Immature natural killer cell (primary cell): ENCODE data around the gene ATP2B3. TPM values are rescaled to one million over a fixed set of nuclear protein-coding genes. Genes with fewer than 3 reads are reported as not detected.

Source experiments
- DNase-seq, 3 donors: peaks; one replicate each; pipeline ENCODE4 v3.0.0; 2022; ENCODE audit warnings: mixed read lengths in 1 of 3
- H3K27ac Mint-ChIP-seq, 6 donors: one replicate each; pipeline ENCODE4 v1.8.0; 2020; ENCODE audit warnings: mixed read lengths in 6 of 6, mild to moderate bottlenecking in 5 of 6, inconsistent platforms in 4 of 6, moderate library complexity in 3 of 6
- H3K27me3 Mint-ChIP-seq, 3 donors: one replicate each; pipeline ENCODE4 v1.8.0; 2020 to 2021; ENCODE audit warnings: low read depth in 3 of 3, mild to moderate bottlenecking in 3 of 3, mixed read lengths in 3 of 3, moderate library complexity in 3 of 3, inconsistent platforms in 1 of 3
- H3K36me3 Mint-ChIP-seq, 3 donors: one replicate each; pipeline ENCODE4 v1.8.0; 2020; ENCODE audit warnings: mixed read lengths in 3 of 3, inconsistent platforms in 2 of 3, mild to moderate bottlenecking in 2 of 3
- H3K4me1 Mint-ChIP-seq, 2 donors: one replicate each; pipeline ENCODE4 v1.8.0; 2020; ENCODE audit warnings: inconsistent platforms in 2 of 2, mild to moderate bottlenecking in 2 of 2, mixed read lengths in 2 of 2, moderate library complexity in 1 of 2
- H3K4me3 Mint-ChIP-seq, 5 donors: one replicate each; pipeline ENCODE4 v1.8.0; 2020; ENCODE audit warnings: mild to moderate bottlenecking in 5 of 5, mixed read lengths in 5 of 5, inconsistent platforms in 3 of 5, moderate library complexity in 3 of 5
- H3K9me3 Mint-ChIP-seq, 6 donors: one replicate each; pipeline ENCODE4 v1.8.0; 2020; ENCODE audit warnings: mild to moderate bottlenecking in 6 of 6, mixed read lengths in 6 of 6, inconsistent platforms in 4 of 6, moderate library complexity in 3 of 6
- polyA plus RNA-seq, 3 donors: library from polyadenylated mRNA; unstranded; fragments of 300-500 nt; fragmentation: Illumina TruSeq; gene quantifications; one replicate each; pipeline ENCODE4 v1.2.3, GENCODE V29; 2021

The ATP2B3 gene
- not detected for polyA plus RNA-seq

DNA sequence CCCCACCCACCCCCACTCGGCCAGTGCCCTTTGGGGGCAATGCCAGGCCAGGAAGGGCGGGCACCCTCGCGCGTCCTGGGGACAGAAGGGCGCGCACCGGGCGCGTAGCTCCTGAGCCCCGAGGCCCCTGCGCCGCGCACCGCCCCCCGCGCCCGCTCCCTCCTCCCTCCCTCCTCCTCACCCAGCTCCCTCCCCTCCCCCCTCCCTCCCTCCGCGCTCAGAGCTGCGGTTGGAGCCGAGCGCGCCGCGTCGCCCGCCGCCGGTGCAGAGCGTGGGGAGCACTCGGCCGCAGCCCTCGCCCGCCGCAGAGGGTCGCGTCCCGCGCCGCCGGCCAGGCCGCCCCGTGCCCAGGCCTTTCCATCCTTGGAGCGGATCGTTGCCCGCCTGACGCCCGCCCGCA lies at the start of gene ATP2B3:
ATP2B3 (plus strand) TSS at position 220 of the 400 bp plus-strand sequence. CDS start 18,606 bp downstream, outside the sequence.
- no peak for DNase-seq
- H3K4me1 Mint-ChIP-seq: no peaks in the 10 kb centered on the region
- no peaks in the 10 kb centered on the region for H3K36me3 Mint-ChIP-seq
- H3K4me3 Mint-ChIP-seq: no peak within 1 kb of the TSS
- peaks cover 2 to 8% (median 6%) of the 10 kb centered on the region in 3 donors for H3K27me3 Mint-ChIP-seq
- H3K9me3 Mint-ChIP-seq: no peaks in the 10 kb centered on the region
- no peak within 1 kb of the TSS for H3K27ac Mint-ChIP-seq

DNA sequence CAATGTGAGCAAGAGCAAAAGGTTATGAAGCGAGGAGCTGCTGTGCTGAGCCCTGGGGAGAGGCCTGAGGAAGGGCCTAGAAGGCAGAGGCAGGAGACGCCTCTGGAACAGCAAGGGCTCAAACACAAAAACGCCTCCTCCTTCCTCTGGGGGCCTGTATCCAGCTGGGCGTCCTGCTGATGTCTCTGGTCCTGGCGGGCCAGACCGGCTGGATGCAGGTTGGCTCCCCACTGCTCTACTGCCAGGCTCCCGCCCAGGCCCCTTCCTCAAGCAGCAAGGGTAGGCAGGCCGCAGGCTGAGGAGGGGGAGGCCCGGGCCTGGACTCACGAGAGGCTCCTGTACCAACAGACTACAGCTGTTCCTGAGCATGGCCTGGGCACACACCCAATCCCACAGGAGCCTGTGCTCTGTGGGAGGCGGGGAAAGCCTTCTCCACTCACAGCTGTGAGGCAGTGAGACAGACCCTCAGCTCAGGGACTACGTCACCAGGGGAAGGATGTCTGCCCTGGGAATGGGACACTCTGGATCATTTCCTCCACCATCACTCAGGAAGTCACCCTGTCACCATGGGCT lies 49.3 kb upstream of the ATP2B3 start:
- Mint-ChIP-seq H3K4me1 (peaks cover 6 to 16% of the 10 kb centered on the region in 2 donors), H3K4me3 (peak overlapping the region in 1 of 5 donors; percentile 39), H3K27ac (no peak overlapping the region), H3K27me3 (peaks cover 0 to 4% (median 1%) of the 10 kb centered on the region in 3 donors), H3K36me3 (no peaks in the 10 kb centered on the region), H3K9me3 (no peaks in the 10 kb centered on the region)
- no peak for DNase-seq

DNA sequence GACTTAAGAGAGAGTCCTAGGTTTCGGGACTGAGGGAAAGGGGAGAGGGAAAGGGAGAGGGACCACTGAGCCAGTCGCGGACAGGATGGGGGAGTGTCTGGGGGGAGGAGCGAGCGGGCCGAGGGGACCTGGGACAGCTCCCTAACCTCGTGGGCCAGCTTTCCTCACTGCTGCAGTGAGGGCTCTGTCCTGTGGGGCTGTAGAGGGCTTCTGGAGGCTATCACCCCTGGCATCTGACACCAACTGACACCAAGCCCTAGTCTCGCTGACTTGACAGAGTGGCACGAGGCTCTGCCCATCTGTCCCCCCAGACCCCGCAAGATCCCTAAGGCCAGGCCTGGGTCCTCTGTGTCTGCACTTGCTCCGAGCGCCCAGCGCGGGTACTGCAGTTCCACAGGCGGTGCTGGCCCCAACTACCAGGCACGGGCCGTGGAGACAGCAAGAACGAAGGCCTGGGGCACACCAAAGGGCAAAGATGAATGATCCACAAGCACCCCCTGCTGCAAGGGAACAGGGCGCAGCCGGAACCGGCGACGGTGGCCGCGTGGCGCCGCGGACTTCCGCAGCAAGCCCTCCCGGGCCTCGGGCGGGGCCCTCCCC lies 47.5 kb upstream of the ATP2B3 start:
- peak overlapping the region in 5 of 6 donors; percentile 26 to 79 (median 68) for H3K27ac Mint-ChIP-seq

DNA sequence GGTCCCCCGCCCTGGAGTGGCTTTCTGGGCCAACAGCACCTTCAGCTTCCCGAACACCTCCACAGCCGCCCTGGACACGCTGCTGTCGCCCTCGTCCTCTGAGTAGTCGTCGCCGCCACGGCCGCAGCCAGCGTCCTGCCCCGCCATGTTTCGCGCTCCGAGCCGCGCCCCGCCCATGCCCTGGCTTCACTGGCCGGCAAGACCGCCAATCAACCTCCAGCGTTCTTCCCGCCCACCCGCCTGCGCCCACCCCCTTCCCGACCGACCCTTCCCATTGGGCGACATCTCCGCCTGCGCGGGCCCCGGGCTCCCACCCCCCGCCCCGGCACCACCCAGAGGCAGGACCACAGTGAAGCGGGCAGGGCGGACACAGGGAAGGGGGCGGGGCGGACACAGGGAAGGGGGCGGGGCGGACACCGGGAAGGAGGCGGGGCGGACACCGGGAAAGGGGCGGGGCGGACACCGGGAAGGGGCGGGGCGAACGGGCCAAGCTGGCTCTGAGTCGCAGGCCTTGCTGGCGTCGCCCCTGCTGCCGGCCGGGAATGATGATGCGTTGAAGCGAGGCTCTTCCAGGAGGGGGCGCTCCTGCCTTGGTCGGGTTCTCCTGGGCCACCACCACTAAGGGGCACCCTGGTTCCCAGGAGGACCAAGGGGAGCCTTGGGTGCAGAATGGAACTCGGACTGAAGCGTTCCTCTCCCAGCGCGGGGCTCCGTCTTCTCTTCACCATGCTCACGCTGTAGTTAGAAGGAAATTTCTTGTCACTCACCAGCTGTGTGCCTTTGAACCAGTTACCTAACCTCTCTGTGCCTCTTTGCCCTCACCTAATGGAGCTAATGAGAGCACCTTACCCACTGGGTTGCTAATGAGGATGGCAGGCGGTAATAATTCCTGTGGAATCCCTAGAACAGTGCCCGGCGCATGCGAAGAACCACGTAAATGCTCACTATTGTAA lies 46.8 kb upstream of the ATP2B3 start, which contains the start of gene HAUS7:
HAUS7 (minus strand) TSS at position 166 of the 953 bp plus-strand sequence; CDS start at position 147, 19 bp downstream.
- peak within 1 kb of the TSS in 5 of 6 donors; percentile 53 to 83 (median 68) for H3K27ac Mint-ChIP-seq
- DNase-seq: peak; percentile 81 to 88 (median 87)

More for the DNA sequence above, 47.5 kb upstream of the ATP2B3 start:
- DNase-seq: no peak
- Mint-ChIP-seq H3K4me3 (peak overlapping the region; percentile 78 to 86 (median 81)), H3K36me3 (no peaks in the 10 kb centered on the region), H3K27me3 (peaks cover 0 to 4% (median 1%) of the 10 kb centered on the region in 3 donors), H3K4me1 (peaks cover 6 to 23% of the 10 kb centered on the region in 2 donors), H3K9me3 (no peaks in the 10 kb centered on the region)

DNA sequence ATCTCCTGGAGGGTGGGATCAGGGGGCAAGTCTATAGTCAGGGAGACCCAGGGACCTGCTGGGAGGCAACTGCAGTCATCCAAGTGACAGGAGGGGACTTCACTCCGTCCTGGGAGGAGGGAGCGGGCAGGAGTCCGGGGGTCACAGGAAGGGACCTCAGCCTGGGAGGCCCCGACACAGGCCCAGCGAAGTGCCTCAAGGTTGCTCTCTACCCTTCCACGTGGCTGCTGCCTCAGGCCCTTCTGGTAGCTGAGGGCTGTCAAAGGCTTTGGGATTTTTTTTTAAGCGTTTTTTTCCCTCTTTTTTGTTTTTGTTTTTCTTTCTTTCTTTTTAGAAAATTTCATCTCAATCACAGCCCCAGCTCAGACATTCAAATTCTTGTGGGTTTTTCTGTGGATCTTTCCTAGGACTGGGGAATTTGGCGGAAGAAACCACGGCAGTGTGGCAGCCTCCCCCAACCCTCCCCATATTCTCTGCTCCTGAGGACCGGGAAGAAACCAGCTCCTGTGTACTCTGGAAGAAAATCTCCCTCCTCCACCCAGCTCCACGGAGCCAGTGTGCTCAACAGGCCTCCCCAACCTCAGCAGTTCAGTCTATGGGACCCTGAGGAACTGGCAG lies 45.7 kb upstream of the ATP2B3 start:
- H3K4me3 Mint-ChIP-seq: no peak overlapping the region

More for the DNA sequence above, 46.8 kb upstream of the ATP2B3 start, which contains the start of gene HAUS7:
- H3K4me1 Mint-ChIP-seq: peaks cover 6 to 23% of the 10 kb centered on the region in 2 donors
- H3K27me3 Mint-ChIP-seq: peaks cover 0 to 4% (median 1%) of the 10 kb centered on the region in 3 donors
- H3K9me3 Mint-ChIP-seq: no peaks in the 10 kb centered on the region
- no peaks in the 10 kb centered on the region for H3K36me3 Mint-ChIP-seq
- peak within 1 kb of the TSS; percentile 78 to 86 (median 81) for H3K4me3 Mint-ChIP-seq

DNA sequence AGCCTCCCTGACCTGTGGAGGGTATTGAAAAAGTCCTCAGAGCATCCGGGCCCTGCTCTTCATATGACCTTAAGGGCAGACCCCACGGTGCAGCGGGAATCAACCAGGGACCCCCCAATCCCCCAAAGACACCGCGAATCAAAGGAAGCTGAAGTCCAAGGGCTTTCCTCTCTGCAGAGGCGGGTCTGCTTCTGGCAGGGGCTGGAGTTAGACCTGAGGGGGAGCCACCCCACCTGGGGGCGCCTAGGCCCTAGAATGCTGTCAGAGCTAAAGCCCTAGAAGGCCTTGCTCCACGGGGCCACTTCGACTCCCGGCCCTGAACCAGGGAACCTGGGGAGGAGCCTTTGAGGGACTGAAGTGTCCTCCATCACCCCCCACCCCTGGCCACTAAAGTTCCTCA lies 44.3 kb upstream of the ATP2B3 start:
- H3K27ac Mint-ChIP-seq: no peak overlapping the region
- H3K36me3 Mint-ChIP-seq: no peaks in the 10 kb centered on the region
- H3K4me3 Mint-ChIP-seq: peak overlapping the region; percentile 1 to 60 (median 46)
- H3K4me1 Mint-ChIP-seq: peaks cover 6 to 23% of the 10 kb centered on the region in 2 donors
- DNase-seq: no peak
- H3K9me3 Mint-ChIP-seq: no peaks in the 10 kb centered on the region
- peaks cover 1 to 4% (median 2%) of the 10 kb centered on the region in 3 donors for H3K27me3 Mint-ChIP-seq

More for the DNA sequence above, 45.7 kb upstream of the ATP2B3 start:
- no peak for DNase-seq
- H3K9me3 Mint-ChIP-seq: no peaks in the 10 kb centered on the region
- peaks cover 6 to 23% of the 10 kb centered on the region in 2 donors for H3K4me1 Mint-ChIP-seq
- H3K36me3 Mint-ChIP-seq: no peaks in the 10 kb centered on the region
- peaks cover 1 to 4% (median 2%) of the 10 kb centered on the region in 3 donors for H3K27me3 Mint-ChIP-seq
- H3K27ac Mint-ChIP-seq: peak overlapping the region in 1 of 6 donors; percentile 49

DNA sequence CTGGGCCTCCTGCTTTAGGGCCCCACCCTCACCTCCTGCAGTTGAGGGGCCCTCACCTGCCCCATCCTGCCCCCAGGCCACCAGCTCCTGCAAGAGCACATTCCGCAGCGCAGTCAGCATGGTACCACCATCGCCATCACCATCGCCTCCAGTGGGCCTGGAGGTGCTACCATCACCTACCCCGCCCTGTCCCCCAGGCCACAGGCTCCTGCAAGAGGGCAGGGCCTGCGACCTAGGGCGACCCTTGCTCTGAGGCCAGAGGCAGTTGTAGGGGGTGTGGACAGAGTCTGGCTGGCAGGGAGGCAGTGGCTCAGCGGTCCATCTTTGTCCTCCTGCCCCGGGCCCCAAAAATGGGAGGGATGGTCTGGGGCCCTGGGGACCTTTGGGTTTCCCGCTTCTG lies 43.2 kb upstream of the ATP2B3 start:
- Mint-ChIP-seq H3K4me3 (peak overlapping the region; percentile 60 to 72 (median 68)), H3K27ac (peak overlapping the region in 3 of 6 donors; percentile 12 to 79 (median 24))
- DNase-seq: peak in 2 of 3 donors; percentile 12 to 19

DNA sequence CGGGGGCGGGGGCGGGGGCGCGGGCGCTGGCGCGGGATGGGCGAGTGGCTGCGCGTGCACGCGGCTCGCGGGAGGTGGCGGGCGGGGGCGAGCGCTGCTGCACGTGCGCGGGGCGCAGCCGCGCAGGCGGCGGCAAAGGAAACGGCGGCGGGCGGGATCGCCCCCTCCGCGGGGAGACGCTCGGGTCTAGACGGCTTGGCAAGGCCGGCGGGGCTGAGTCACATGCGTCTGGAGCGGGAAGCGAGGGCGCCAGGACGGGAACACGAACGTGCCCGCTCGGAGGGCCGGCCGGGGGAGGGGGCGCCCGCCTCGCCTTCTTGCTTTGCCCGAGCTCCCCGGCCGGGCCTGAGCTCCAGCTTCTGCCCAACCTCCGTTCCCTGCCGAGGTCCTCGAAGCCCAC lies 42.7 kb upstream of the ATP2B3 start:
- no peak overlapping the region for H3K27ac Mint-ChIP-seq
- H3K4me3 Mint-ChIP-seq: peak overlapping the region in 1 of 5 donors; percentile 56
- peak; percentile 53 to 64 (median 54) for DNase-seq

More for the DNA sequence above, 43.2 kb upstream of the ATP2B3 start:
- Mint-ChIP-seq H3K9me3 (no peaks in the 10 kb centered on the region), H3K27me3 (peaks cover 1 to 4% (median 2%) of the 10 kb centered on the region in 3 donors), H3K36me3 (no peaks in the 10 kb centered on the region), H3K4me1 (peaks cover 6 to 20% of the 10 kb centered on the region in 2 donors)

DNA sequence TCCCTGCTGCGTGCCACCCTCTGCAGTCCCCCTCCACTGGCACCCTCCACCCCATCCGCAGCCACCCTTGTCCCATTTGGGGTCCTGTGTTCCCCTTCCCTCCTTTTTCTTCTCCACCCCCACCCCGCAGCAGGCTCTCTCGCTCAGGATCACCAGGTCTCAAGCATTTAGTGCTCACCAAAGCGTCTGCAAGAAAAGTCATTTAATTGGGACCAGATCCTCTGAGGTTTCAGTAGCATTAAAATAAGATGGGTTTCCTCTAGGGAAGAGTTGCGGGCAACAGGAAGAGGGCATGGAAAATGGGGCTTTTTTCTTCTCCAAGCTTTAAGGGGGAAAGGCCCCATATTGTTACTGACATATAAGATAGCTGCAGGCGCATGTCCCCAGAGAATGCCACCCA lies 42.2 kb upstream of the ATP2B3 start:
- Mint-ChIP-seq H3K9me3 (no peaks in the 10 kb centered on the region), H3K4me1 (peaks cover 6 to 14% of the 10 kb centered on the region in 2 donors), H3K36me3 (no peaks in the 10 kb centered on the region), H3K4me3 (peak overlapping the region in 2 of 5 donors; percentile 27 to 56), H3K27me3 (peaks cover 1 to 6% (median 2%) of the 10 kb centered on the region in 3 donors), H3K27ac (peak overlapping the region in 1 of 6 donors; percentile 50)
- no peak for DNase-seq

More for the DNA sequence above, 42.7 kb upstream of the ATP2B3 start:
- Mint-ChIP-seq H3K9me3 (no peaks in the 10 kb centered on the region), H3K27me3 (peaks cover 1 to 6% (median 2%) of the 10 kb centered on the region in 3 donors), H3K36me3 (no peaks in the 10 kb centered on the region), H3K4me1 (peaks cover 6 to 17% of the 10 kb centered on the region in 2 donors)

DNA sequence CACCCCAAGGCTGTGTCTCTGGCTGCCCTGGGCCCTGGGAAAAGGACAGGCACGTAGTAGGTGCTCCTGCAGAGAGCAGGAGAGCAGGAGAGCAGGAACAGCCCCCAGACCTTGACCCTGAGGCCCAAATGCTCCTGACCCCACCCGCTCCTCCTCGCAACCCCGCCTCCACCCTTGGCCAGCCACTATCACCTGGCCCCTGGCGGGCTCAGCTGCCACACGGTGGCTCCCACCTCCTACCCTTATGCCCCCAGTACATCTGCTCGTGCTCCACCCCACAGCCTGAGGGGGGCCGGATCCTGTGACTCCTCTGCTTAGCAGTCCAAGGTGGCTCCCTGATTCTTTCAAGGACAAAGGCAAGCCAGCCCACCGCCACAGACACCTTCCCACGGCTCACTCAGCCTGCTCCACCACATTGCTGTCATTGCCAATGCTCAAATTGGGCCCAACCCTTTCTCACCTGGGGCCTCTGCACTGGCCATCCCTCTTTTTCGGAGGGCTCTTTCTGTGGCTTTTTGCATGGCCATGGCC lies 41.6 kb upstream of the ATP2B3 start:
- H3K4me3 Mint-ChIP-seq: peak overlapping the region in 3 of 5 donors; percentile 41 to 48 (median 46)
- no peaks in the 10 kb centered on the region for H3K9me3 Mint-ChIP-seq
- no peak for DNase-seq

DNA sequence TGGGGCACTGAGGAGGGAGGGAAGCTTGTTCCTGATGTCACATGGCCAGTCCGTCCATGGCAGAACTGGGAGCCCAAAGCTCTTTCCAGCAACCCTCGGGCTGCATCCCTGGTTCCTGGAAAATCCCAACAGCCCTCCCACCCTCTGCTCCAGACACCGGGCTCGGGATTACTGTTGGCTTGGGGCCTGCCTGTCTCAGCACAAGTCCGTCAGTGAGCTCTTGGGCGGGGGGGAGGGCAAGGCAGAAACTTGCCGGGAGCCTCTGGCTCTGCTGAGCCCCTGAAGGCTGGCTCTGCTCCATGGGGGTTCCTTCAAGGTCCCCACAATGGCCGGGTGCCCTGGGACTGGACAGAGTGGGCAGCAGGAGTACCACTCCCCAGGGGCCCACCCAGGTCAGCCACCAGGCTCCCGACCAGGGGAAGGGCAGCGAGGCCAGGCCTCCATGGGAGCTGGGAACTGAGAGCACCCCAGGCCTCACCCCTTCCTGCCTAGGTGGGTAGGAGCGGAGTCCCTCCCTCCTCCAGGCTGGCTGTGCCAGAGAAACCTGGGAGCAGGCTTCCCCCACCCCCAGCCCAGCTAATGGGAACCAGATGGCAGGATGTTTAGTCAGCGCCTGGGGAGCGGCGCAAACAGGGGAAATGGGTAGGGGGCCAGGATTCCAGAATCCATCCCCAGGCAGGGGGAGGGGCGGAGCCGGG lies 40.6 kb upstream of the ATP2B3 start:
- peaks cover 0 to 2% (median 1%) of the 10 kb centered on the region in 3 donors for H3K27me3 Mint-ChIP-seq
- H3K4me3 Mint-ChIP-seq: no peak overlapping the region
- H3K4me1 Mint-ChIP-seq: peaks cover 0 to 9% of the 10 kb centered on the region in 2 donors
- no peak overlapping the region for H3K27ac Mint-ChIP-seq
- DNase-seq: no peak
- H3K9me3 Mint-ChIP-seq: no peaks in the 10 kb centered on the region
- H3K36me3 Mint-ChIP-seq: no peaks in the 10 kb centered on the region

More for the DNA sequence above, 41.6 kb upstream of the ATP2B3 start:
- peak overlapping the region in 2 of 6 donors; percentile 22 to 27 for H3K27ac Mint-ChIP-seq
- H3K27me3 Mint-ChIP-seq: peaks cover 1 to 4% (median 2%) of the 10 kb centered on the region in 3 donors
- peaks cover 5 to 14% of the 10 kb centered on the region in 2 donors for H3K4me1 Mint-ChIP-seq
- no peaks in the 10 kb centered on the region for H3K36me3 Mint-ChIP-seq

DNA sequence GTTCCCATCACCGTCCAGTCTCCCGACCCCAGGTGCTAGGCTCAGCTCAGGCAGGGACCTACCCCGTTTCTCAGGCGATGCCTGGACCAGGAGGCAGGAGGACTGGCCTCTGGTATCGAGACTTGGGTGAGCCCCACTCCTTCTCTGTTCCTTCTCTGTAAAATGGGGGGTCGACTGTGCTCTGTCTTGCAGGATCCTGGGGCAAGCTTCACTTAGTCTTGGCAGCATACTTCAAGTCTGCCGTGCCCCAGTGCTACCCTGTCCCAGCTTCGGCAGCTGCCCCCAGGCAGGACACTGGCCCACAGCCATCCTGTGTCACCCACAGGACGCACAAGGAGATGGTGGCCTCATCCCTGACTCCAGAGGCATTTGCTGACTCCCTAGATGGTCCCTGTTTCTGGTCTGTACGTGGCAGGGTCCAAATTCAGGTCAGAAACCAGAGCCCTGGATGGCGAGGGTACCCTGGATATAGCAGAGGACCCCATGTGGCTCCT lies 40.0 kb upstream of the ATP2B3 start:
- H3K27ac Mint-ChIP-seq: no peak overlapping the region
- no peak overlapping the region for H3K4me3 Mint-ChIP-seq
- no peak for DNase-seq
- H3K9me3 Mint-ChIP-seq: no peaks in the 10 kb centered on the region
- no peaks in the 10 kb centered on the region for H3K36me3 Mint-ChIP-seq
- H3K27me3 Mint-ChIP-seq: peaks cover 0 to 2% (median 1%) of the 10 kb centered on the region in 3 donors
- peaks cover 0 to 7% of the 10 kb centered on the region in 2 donors for H3K4me1 Mint-ChIP-seq
